Measurements from ENCODE around the gene MTCL1. TPM values are rescaled to one million over a fixed set of nuclear protein-coding genes. Genes with fewer than 3 reads are reported as not detected.

Gene MTCL1
- total and polyA plus RNA-seq, 2 donors (not counting 1 experiment from before 2014, with no cell fraction given) = 35.0 to 56.0 TPM

GRCh38 chr18:8686611-8687010, 18.7 kb upstream of the MTCL1 start:
- no peak overlapping the region for H3K4me3 ChIP-seq (replicated peaks in 1 of 4; ENCODE audit: control extremely low read depth in 1 of 4, insufficient read depth in 1 of 4, low read depth in 3 of 4, low read length in 4 of 4)
- H3K36me3 ChIP-seq (ENCODE audit: control insufficient read depth, insufficient read depth, low read length) = no peaks in the 10 kb centered on the region
- no peak overlapping the region for H2AFZ ChIP-seq (ENCODE audit: low read length)
- H3K9me3 ChIP-seq (ENCODE audit: control insufficient read depth, insufficient read depth, low read depth, low read length) = no peaks in the 10 kb centered on the region
- no peaks in the 10 kb centered on the region for H4K20me1 ChIP-seq (ENCODE audit: control insufficient read depth, extremely low read depth, insufficient read depth, low read length)
- no peak for TF ChIP-seq CTCF (conservative IDR thresholded peaks at IDR 0.05 in 1 of 2, IDR thresholded peaks at IDR 0.05 in 1 of 2; ENCODE audit: low read depth in 1 of 2, low read length in 2 of 2)
- DNase-seq (ENCODE audit: low read depth in 2 of 2) = no peak
- H3K27me3 ChIP-seq (ENCODE audit: control insufficient read depth, insufficient read depth, low read length) = no peaks in the 10 kb centered on the region
- no peak overlapping the region for H3K27ac ChIP-seq (ENCODE audit: insufficient read depth, low read length)
- H3K4me1 ChIP-seq (ENCODE audit: control insufficient read depth, extremely low read depth, insufficient read depth, low read length) = no peaks in the 10 kb centered on the region
- no peaks in the 10 kb centered on the region for H3K79me2 ChIP-seq (ENCODE audit: control insufficient read depth, insufficient read depth, low read length)
- H3K4me2 ChIP-seq (ENCODE audit: extremely low read depth, insufficient read depth, low read length) = no peak overlapping the region
- no peak overlapping the region for H3K9ac ChIP-seq (ENCODE audit: insufficient read depth, low read length)

GRCh38 chr18:8688216-8688800, 17.0 kb upstream of the MTCL1 start:
- Histone ChIP-seq H3K4me3 (replicated peaks in 1 of 4; ENCODE audit: control extremely low read depth in 1 of 4, insufficient read depth in 1 of 4, low read depth in 3 of 4, low read length in 4 of 4) (no peak overlapping the region), H2AFZ (ENCODE audit: low read length) (no peak overlapping the region), H3K4me2 (ENCODE audit: extremely low read depth, insufficient read depth, low read length) (no peak overlapping the region), H3K79me2 (ENCODE audit: control insufficient read depth, insufficient read depth, low read length) (no peaks in the 10 kb centered on the region), H3K4me1 (ENCODE audit: control insufficient read depth, extremely low read depth, insufficient read depth, low read length) (no peaks in the 10 kb centered on the region), H4K20me1 (ENCODE audit: control insufficient read depth, extremely low read depth, insufficient read depth, low read length) (no peaks in the 10 kb centered on the region), H3K9me3 (ENCODE audit: control insufficient read depth, insufficient read depth, low read depth, low read length) (no peaks in the 10 kb centered on the region), H3K9ac (ENCODE audit: insufficient read depth, low read length) (no peak overlapping the region), H3K36me3 (ENCODE audit: control insufficient read depth, insufficient read depth, low read length) (no peaks in the 10 kb centered on the region), H3K27me3 (ENCODE audit: control insufficient read depth, insufficient read depth, low read length) (no peaks in the 10 kb centered on the region), H3K27ac (ENCODE audit: insufficient read depth, low read length) (no peak overlapping the region)
- peak in 1 of 2 donors; percentile 69 for DNase-seq (ENCODE audit: low read depth in 2 of 2)
- TF ChIP-seq CTCF (conservative IDR thresholded peaks at IDR 0.05 in 1 of 2, IDR thresholded peaks at IDR 0.05 in 1 of 2; ENCODE audit: low read depth in 1 of 2, low read length in 2 of 2) (no peak), EZH2 (IDR thresholded peaks at IDR 0.05; ENCODE audit: low read length, missing control alignments) (no peak)

- no peaks in the 10 kb centered on the region for H4K20me1 ChIP-seq (ENCODE audit: control insufficient read depth, extremely low read depth, insufficient read depth, low read length)
- H3K36me3 ChIP-seq (ENCODE audit: control insufficient read depth, insufficient read depth, low read length) = no peaks in the 10 kb centered on the region
- H3K79me2 ChIP-seq (ENCODE audit: control insufficient read depth, insufficient read depth, low read length) = no peaks in the 10 kb centered on the region
- H3K9me3 ChIP-seq (ENCODE audit: control insufficient read depth, insufficient read depth, low read depth, low read length) = no peaks in the 10 kb centered on the region
- no peak overlapping the region for H3K4me2 ChIP-seq (ENCODE audit: extremely low read depth, insufficient read depth, low read length)
- H3K4me3 ChIP-seq (replicated peaks in 1 of 4; ENCODE audit: control extremely low read depth in 1 of 4, insufficient read depth in 1 of 4, low read depth in 3 of 4, low read length in 4 of 4) = no peak overlapping the region
- H3K9ac ChIP-seq (ENCODE audit: insufficient read depth, low read length) = no peak overlapping the region
- H3K4me1 ChIP-seq (ENCODE audit: control insufficient read depth, extremely low read depth, insufficient read depth, low read length) = no peaks in the 10 kb centered on the region
- no peak for TF ChIP-seq CTCF (conservative IDR thresholded peaks at IDR 0.05 in 1 of 2, IDR thresholded peaks at IDR 0.05 in 1 of 2; ENCODE audit: low read depth in 1 of 2, low read length in 2 of 2)
- no peak for TF ChIP-seq EZH2 (IDR thresholded peaks at IDR 0.05; ENCODE audit: low read length, missing control alignments)
- H3K27me3 ChIP-seq (ENCODE audit: control insufficient read depth, insufficient read depth, low read length) = no peaks in the 10 kb centered on the region
- DNase-seq (ENCODE audit: low read depth in 2 of 2) = no peak
- H2AFZ ChIP-seq (ENCODE audit: low read length) = no peak overlapping the region
- no peak overlapping the region for H3K27ac ChIP-seq (ENCODE audit: insufficient read depth, low read length)
Measured at GRCh38 chr18:8688816-8689215, 16.5 kb upstream of the MTCL1 start.
